ENCODE data around the gene IQCK. TPM values are rescaled to one million over a fixed set of nuclear protein-coding genes. Genes with fewer than 3 reads are reported as not detected.
"Not testable (repeated sequence)": the region's sequence is repeated elsewhere in the genome, so short reads cannot be mapped to it uniquely, and the experiment has no call there.

Gene IQCK
- total RNA-seq, 1 donor from 2014 or later = 10.9 TPM

GRCh38 chr16:19699472-19699871, 18.6 kb upstream of the IQCK start:
- no peak for DNase-seq (ENCODE audit: low read depth in 2 of 2)

- peak; percentile 36 to 85 for DNase-seq (ENCODE audit: low read depth in 2 of 2)
Observed at GRCh38 chr16:19700319-19700781, 17.7 kb upstream of the IQCK start.

GRCh38 chr16:19701091-19701490, 17.0 kb upstream of the IQCK start:
- no peak for DNase-seq (ENCODE audit: low read depth in 2 of 2)

GRCh38 chr16:19703172-19703889, 14.7 kb upstream of the IQCK start:
- DNase-seq (ENCODE audit: low read depth in 2 of 2) = no peak

- peak in 1 of 2 donors; percentile 98 for DNase-seq (ENCODE audit: low read depth in 2 of 2)
Observed at GRCh38 chr16:19704321-19705145, 13.5 kb upstream of the IQCK start.

- DNase-seq (ENCODE audit: low read depth in 2 of 2) = no peak
Observed at GRCh38 chr16:19705146-19705501, 12.9 kb upstream of the IQCK start.

- no peak for DNase-seq (ENCODE audit: low read depth in 2 of 2)
Observed at GRCh38 chr16:19705843-19706242, 12.2 kb upstream of the IQCK start.

- no peak for DNase-seq (ENCODE audit: low read depth in 2 of 2)
Observed at GRCh38 chr16:19706846-19707245, 11.2 kb upstream of the IQCK start.

GRCh38 chr16:19707569-19708295, 10.3 kb upstream of the IQCK start:
- no peak for DNase-seq (ENCODE audit: low read depth in 2 of 2)

GRCh38 chr16:19708296-19709205, 9.5 kb upstream of the IQCK start:
- DNase-seq (ENCODE audit: low read depth in 2 of 2) = no peak

- DNase-seq (ENCODE audit: low read depth in 2 of 2) = no peak
Observed at GRCh38 chr16:19709381-19710136, 8.5 kb upstream of the IQCK start.

GRCh38 chr16:19710191-19710908, 7.7 kb upstream of the IQCK start:
- DNase-seq (ENCODE audit: low read depth in 2 of 2) = peak in 1 of 2 donors; percentile 53

- DNase-seq (ENCODE audit: low read depth in 2 of 2) = peak; percentile 84 to 87
Observed at GRCh38 chr16:19710991-19711545, 7.0 kb upstream of the IQCK start.

GRCh38 chr16:19711643-19712042, 6.4 kb upstream of the IQCK start:
- DNase-seq (ENCODE audit: low read depth in 2 of 2) = no peak

- DNase-seq (ENCODE audit: low read depth in 2 of 2) = no peak
Observed at GRCh38 chr16:19712418-19713058, 5.5 kb upstream of the IQCK start.

- no peak for DNase-seq (ENCODE audit: low read depth in 2 of 2)
Observed at GRCh38 chr16:19713697-19714096, 4.4 kb upstream of the IQCK start.

GRCh38 chr16:19715566-19715965, 2.5 kb upstream of the IQCK start:
- peak in 1 of 2 donors; percentile 25 for DNase-seq (ENCODE audit: low read depth in 2 of 2)

- DNase-seq (ENCODE audit: low read depth in 2 of 2) = no peak
Observed at GRCh38 chr16:19716183-19716582, 1.9 kb upstream of the IQCK start.

- DNase-seq (ENCODE audit: low read depth in 2 of 2) = not testable (repeated sequence)
Observed at GRCh38 chr16:19716728-19717127, 1.3 kb upstream of the IQCK start.
